Loucy (cell line): ENCODE measurements around the gene PLSCR4.

Experiments used
- H2AFZ ChIP-seq: fragments of 200-600 bp; sonication (generic); 2 replicates; pipeline ENCODE4 v1.6.0; 2016; ENCODE audit warnings: antibody characterized with exemption, mild to moderate bottlenecking, low read length, moderate library complexity
- H3F3A ChIP-seq: fragments of 200-600 bp; 2 replicates; pipeline ENCODE4 v1.6.0; 2016; ENCODE audit warnings: antibody characterized with exemption, low read depth, mild to moderate bottlenecking
- H3K27me3 ChIP-seq: fragments of 200-600 bp; sonication (generic); 2 replicates; pipeline ENCODE4 v1.6.1; 2014; ENCODE audit warnings: low read length, mild to moderate bottlenecking; ENCODE audit not compliant: insufficient read depth, poor library complexity, severe bottlenecking
- H3K36me3 ChIP-seq: fragments of 200-600 bp; sonication (generic); 2 replicates; pipeline ENCODE4 v1.6.1; 2016; ENCODE audit warnings: low read length; ENCODE audit not compliant: insufficient read depth
- H3K4me1 ChIP-seq: fragments of 200-600 bp; sonication (generic); 2 replicates; pipeline ENCODE4 v1.5.1; 2014; ENCODE audit warnings: low read length, mild to moderate bottlenecking; ENCODE audit not compliant: insufficient read depth, poor library complexity, severe bottlenecking
- H3K4me2 ChIP-seq: fragments of 200-600 bp; sonication (generic); 2 replicates; pipeline ENCODE4 v1.6.0; 2014; ENCODE audit warnings: antibody characterized with exemption, low read length, low read depth, mild to moderate bottlenecking; ENCODE audit not compliant: poor library complexity, severe bottlenecking
- H3K4me3 ChIP-seq: fragments of 200-600 bp; sonication (generic); 2 replicates; pipeline ENCODE4 v1.5.1; 2014; ENCODE audit warnings: low read length, mild to moderate bottlenecking, mixed read lengths; ENCODE audit not compliant: poor library complexity, severe bottlenecking
- H3K79me2 ChIP-seq: fragments of 200-600 bp; sonication (generic); 2 replicates; pipeline ENCODE4 v1.6.1; 2014; ENCODE audit warnings: low read length; ENCODE audit not compliant: insufficient read depth
- H3K9ac ChIP-seq: fragments of 200-600 bp; sonication (generic); 2 replicates; pipeline ENCODE4 v1.6.0; 2014; ENCODE audit warnings: mild to moderate bottlenecking, low read depth, low read length, moderate library complexity; ENCODE audit not compliant: poor library complexity, severe bottlenecking
- H3K9me2 ChIP-seq: fragments of 200-600 bp; sonication (generic); replicated peaks from 2 replicates; pipeline ENCODE4 v1.6.1; 2016; ENCODE audit warnings: low read depth, low read length, mixed read lengths
- H3K9me3 ChIP-seq: fragments of 200-600 bp; sonication (generic); 2 replicates; pipeline ENCODE4 v1.6.1; 2014; ENCODE audit warnings: mild to moderate bottlenecking, antibody characterized with exemption, low read length, low read depth; ENCODE audit not compliant: insufficient read depth
- H4K20me1 ChIP-seq: fragments of 200-600 bp; sonication (generic); 2 replicates; pipeline ENCODE4 v1.6.0; 2014; ENCODE audit warnings: antibody characterized with exemption, low read length, mild to moderate bottlenecking; ENCODE audit not compliant: insufficient read depth, poor library complexity, severe bottlenecking
- EZH2phosphoT487 ChIP-seq: fragments of 200-600 bp; IDR thresholded peaks from 2 replicates; pipeline ENCODE4 v1.6.1; 2018; ENCODE audit warnings: antibody characterized with exemption, mild to moderate bottlenecking, moderate library complexity, borderline replicate concordance
- TF ChIP-seq, protein P1 (sequence below): fragments of 200-600 bp; sonication (generic); conservative IDR thresholded peaks from 2 replicates; pipeline ENCODE4 v1.5.1; 2014; ENCODE audit warnings: mild to moderate bottlenecking, antibody characterized with exemption, low read length

PLSCR4 gene

DNA sequence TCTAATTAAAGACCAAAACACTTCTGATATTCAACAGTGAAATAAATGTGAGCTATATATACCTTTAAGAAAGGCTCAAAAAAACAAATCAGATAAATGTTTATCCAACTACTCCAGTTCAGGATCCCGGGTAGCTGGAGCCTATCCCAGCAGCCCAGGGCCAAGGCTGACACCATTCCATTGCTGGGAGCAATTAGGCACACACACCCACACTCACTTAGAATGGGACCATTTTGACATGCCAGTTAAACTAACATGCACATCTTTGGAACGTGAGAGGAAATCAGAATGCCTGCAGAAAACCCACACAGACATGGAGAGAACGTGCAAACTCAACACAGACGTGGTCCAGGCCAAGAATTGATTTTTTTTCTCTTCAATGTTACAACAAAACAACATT, 30.0 kb upstream of the PLSCR4 start:
- H3K4me1 ChIP-seq = no peaks in the 10 kb centered on the region
- no peak overlapping the region for H2AFZ ChIP-seq
- H3K4me3 ChIP-seq = no peak overlapping the region
- TF ChIP-seq EZH2phosphoT487 = no peak
- TF ChIP-seq, protein P1, sequence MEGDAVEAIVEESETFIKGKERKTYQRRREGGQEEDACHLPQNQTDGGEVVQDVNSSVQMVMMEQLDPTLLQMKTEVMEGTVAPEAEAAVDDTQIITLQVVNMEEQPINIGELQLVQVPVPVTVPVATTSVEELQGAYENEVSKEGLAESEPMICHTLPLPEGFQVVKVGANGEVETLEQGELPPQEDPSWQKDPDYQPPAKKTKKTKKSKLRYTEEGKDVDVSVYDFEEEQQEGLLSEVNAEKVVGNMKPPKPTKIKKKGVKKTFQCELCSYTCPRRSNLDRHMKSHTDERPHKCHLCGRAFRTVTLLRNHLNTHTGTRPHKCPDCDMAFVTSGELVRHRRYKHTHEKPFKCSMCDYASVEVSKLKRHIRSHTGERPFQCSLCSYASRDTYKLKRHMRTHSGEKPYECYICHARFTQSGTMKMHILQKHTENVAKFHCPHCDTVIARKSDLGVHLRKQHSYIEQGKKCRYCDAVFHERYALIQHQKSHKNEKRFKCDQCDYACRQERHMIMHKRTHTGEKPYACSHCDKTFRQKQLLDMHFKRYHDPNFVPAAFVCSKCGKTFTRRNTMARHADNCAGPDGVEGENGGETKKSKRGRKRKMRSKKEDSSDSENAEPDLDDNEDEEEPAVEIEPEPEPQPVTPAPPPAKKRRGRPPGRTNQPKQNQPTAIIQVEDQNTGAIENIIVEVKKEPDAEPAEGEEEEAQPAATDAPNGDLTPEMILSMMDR = no peak
- H3K9ac ChIP-seq = no peak overlapping the region
- no peaks in the 10 kb centered on the region for H3K36me3 ChIP-seq
- no peaks in the 10 kb centered on the region for H3K9me2 ChIP-seq
- no peaks in the 10 kb centered on the region for H3K27me3 ChIP-seq
- H3K79me2 ChIP-seq = no peaks in the 10 kb centered on the region
- H4K20me1 ChIP-seq = no peaks in the 10 kb centered on the region
- H3K4me2 ChIP-seq = no peak overlapping the region
- no peaks in the 10 kb centered on the region for H3K9me3 ChIP-seq
- no peaks in the 10 kb centered on the region for H3F3A ChIP-seq

DNA sequence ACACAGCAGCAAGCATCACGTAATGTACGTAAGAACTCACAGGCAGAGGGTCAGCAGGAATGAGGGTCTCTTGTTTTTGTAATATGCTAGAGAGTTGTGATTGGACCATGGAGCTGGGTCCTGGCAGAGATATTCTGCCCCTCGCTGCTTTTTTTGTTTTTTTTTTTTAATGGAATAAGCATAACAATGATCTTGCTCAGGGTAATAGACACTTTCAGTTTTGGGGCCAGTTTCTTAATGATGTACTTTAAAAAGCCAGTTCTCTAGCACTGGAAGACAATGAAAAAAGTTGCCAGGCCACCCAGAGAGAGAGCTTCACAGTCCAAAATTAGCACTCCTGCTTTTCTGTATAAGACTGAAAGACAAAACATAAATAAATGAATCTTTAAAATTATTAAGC, 29.0 kb upstream of the PLSCR4 start:
- H3K4me1 ChIP-seq = no peaks in the 10 kb centered on the region
- no peak overlapping the region for H3K4me3 ChIP-seq
- H3K9me3 ChIP-seq = no peaks in the 10 kb centered on the region
- no peaks in the 10 kb centered on the region for H3K36me3 ChIP-seq
- no peak overlapping the region for H3K9ac ChIP-seq
- no peaks in the 10 kb centered on the region for H3F3A ChIP-seq
- no peak overlapping the region for H3K4me2 ChIP-seq
- no peaks in the 10 kb centered on the region for H4K20me1 ChIP-seq
- H3K79me2 ChIP-seq = no peaks in the 10 kb centered on the region
- H3K9me2 ChIP-seq = no peaks in the 10 kb centered on the region
- no peaks in the 10 kb centered on the region for H3K27me3 ChIP-seq
- H2AFZ ChIP-seq = no peak overlapping the region
- TF ChIP-seq, protein P1 = no peak
- TF ChIP-seq EZH2phosphoT487 = no peak

DNA sequence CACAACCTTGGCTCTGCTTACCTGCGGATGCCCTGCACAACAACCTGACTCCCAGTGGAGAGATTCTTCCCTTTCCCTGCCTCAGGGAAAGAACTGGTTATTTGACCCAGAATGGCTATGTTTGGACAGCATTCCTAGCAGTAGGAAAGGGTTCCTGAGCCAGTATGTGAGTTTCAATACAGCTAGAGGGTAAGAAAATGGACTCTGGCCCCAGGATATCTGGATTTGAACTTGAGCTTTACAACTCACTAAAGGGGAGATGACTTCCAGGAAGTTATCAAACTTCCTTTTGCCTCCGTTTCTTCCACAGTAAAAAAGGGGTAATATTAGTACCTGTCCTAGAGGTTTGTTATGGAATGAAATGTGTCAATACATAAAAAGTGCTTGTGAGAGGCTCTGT, 28.1 kb upstream of the PLSCR4 start:
- Histone ChIP-seq H3K4me3 (no peak overlapping the region), H3K9me3 (no peaks in the 10 kb centered on the region), H3K36me3 (no peaks in the 10 kb centered on the region), H3K4me2 (no peak overlapping the region), H3F3A (no peaks in the 10 kb centered on the region), H2AFZ (no peak overlapping the region), H3K27me3 (no peaks in the 10 kb centered on the region), H3K9ac (no peak overlapping the region), H3K79me2 (no peaks in the 10 kb centered on the region), H3K9me2 (no peaks in the 10 kb centered on the region), H3K4me1 (no peaks in the 10 kb centered on the region), H4K20me1 (no peaks in the 10 kb centered on the region)
- no peak for TF ChIP-seq EZH2phosphoT487
- TF ChIP-seq, protein P1 = no peak
